Stomach (tissue), 4 donors: Measurements from ENCODE around the gene DNAH17.

Experiments
- EP300 ChIP-seq: sonication (generic); formaldehyde crosslinking; IDR thresholded peaks from one replicate; pipeline ENCODE4 v1.6.1; 2017; ENCODE audit warnings: antibody characterized with exemption
- POLR2A ChIP-seq, 4 donors: fragments of 450-650 bp; IDR thresholded peaks; one replicate each; pipeline ENCODE4 v1.6.1; 2016; ENCODE audit warnings: antibody characterized with exemption in 4 of 4, control low read depth in 2 of 4, mild to moderate bottlenecking in 1 of 4, moderate library complexity in 1 of 4
- POLR2AphosphoS5 ChIP-seq, 3 donors: sonication (generic); formaldehyde crosslinking; IDR thresholded peaks; one replicate each; pipeline ENCODE4 v1.6.1; 2016; ENCODE audit warnings: antibody characterized with exemption in 3 of 3
- TF ChIP-seq, protein P1 (sequence below), 7 experiments: fragments of 450-650 bp in 4 of 7; fragments of 200-600 bp in 3 of 7; sonication (generic) in 3 of 7; IDR thresholded peaks; one replicate each; pipeline ENCODE4 v1.5.1; 2016 to 2019; ENCODE audit warnings: antibody characterized with exemption in 7 of 7, control low read depth in 2 of 7, mild to moderate bottlenecking in 1 of 7

DNA sequence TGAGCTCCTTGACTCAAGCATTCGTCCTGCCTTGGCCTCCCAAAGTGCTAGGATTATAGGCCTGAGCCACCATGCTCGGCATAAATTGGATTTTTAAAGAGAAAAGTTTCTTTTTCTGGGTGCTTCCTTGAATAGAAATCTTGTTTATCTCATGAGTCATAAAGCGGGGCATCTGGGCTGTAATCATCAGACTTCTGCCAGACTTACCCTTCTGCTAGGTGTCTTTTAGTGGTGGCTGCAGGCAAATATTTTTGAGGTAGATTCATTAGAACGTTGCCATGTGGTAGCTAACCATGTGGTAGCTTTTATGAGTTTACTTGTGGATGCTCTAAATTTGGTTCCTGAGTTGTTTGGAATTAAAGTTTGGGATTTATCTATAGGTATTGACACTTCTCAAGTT, 185.4 kb downstream of the DNAH17 start:
- TF ChIP-seq, protein P1, sequence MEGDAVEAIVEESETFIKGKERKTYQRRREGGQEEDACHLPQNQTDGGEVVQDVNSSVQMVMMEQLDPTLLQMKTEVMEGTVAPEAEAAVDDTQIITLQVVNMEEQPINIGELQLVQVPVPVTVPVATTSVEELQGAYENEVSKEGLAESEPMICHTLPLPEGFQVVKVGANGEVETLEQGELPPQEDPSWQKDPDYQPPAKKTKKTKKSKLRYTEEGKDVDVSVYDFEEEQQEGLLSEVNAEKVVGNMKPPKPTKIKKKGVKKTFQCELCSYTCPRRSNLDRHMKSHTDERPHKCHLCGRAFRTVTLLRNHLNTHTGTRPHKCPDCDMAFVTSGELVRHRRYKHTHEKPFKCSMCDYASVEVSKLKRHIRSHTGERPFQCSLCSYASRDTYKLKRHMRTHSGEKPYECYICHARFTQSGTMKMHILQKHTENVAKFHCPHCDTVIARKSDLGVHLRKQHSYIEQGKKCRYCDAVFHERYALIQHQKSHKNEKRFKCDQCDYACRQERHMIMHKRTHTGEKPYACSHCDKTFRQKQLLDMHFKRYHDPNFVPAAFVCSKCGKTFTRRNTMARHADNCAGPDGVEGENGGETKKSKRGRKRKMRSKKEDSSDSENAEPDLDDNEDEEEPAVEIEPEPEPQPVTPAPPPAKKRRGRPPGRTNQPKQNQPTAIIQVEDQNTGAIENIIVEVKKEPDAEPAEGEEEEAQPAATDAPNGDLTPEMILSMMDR (IDR thresholded peaks at IDR 0.05): no peak
- no peak for TF ChIP-seq POLR2AphosphoS5 (IDR thresholded peaks at IDR 0.05)
- TF ChIP-seq POLR2A (IDR thresholded peaks at IDR 0.05): no peak
- TF ChIP-seq EP300: no peak
